Measurements from ENCODE around the gene SPTBN2.

- TF ChIP-seq CTCF (IDR thresholded peaks at IDR 0.05), result no peak
- no peak for TF ChIP-seq POLR2A (IDR thresholded peaks at IDR 0.05)
Observed at GRCh38 chr11:66722745-66723651, 6.0 kb downstream of the SPTBN2 start.

Measured in uterus (tissue), 2 donors.